Thyroid gland (tissue), 4 donors: Measurements from ENCODE around the gene ZNF699. TPM values are rescaled to one million over a fixed set of nuclear protein-coding genes. Genes with fewer than 3 reads are reported as not detected.

Experiments
- DNase-seq, 2 donors: peaks; one replicate each; pipeline ENCODE4 v3.0.0-alpha.2; 2019
- H3K27ac ChIP-seq, 3 donors: fragments of 200-600 bp; sonication (generic); 1 replicate in 2 of 3; 2 replicates in 1 of 3; pipeline ENCODE4 v1.5.1; 2016 to 2019; ENCODE audit warnings: mild to moderate bottlenecking in 1 of 3, moderate library complexity in 1 of 3
- H3K27me3 ChIP-seq: fragments of 200-600 bp; sonication (generic); one replicate; pipeline ENCODE4 v1.5.1; 2019
- H3K36me3 ChIP-seq, 2 donors: fragments of 200-600 bp; sonication (generic); one replicate each; pipeline ENCODE4 v1.5.1; 2016 to 2019
- H3K4me1 ChIP-seq, 2 donors: fragments of 200-600 bp; sonication (generic); one replicate each; pipeline ENCODE4 v1.5.1; 2017 to 2019
- H3K4me3 ChIP-seq, 3 donors: fragments of 200-600 bp; sonication (generic); replicated peaks in 1 of 3; 1 replicate in 2 of 3; 2 replicates in 1 of 3; pipeline ENCODE4 v1.5.1; 2016; ENCODE audit warnings: mild to moderate bottlenecking in 1 of 3
- H3K9me3 ChIP-seq: fragments of 200-600 bp; sonication (generic); one replicate; pipeline ENCODE4 v1.5.1; 2017
- POLR2A ChIP-seq, 2 donors: fragments of 450-650 bp; IDR thresholded peaks; one replicate each; pipeline ENCODE4 v1.6.1; 2017; ENCODE audit warnings: antibody characterized with exemption in 2 of 2, mild to moderate bottlenecking in 2 of 2, moderate library complexity in 1 of 2
- WGBS, 2 donors: methylation state at CpG; one replicate each; pipeline ENCODE4 v1.1.5; 2017; 5-methylcytosine and 5-hydroxymethylcytosine counted together
- intact Hi-C: fragments of 100-400 bp; cut with DNase I; formaldehyde crosslinking; loops from one replicate; pipeline ENCODE4 v1.15.1; 2023
- total RNA-seq, 4 donors: library from RNA; depleted of rRNA; stranded (reverse); fragments of >200 nt; gene quantifications; one replicate each; pipeline ENCODE4 v1.2.3, GENCODE V29; 2016
- TF ChIP-seq, protein P1 (sequence below), 6 experiments: fragments of 200-600 bp in 3 of 6; fragments of 450-650 bp in 3 of 6; sonication (generic) in 3 of 6; IDR thresholded peaks; one replicate each; pipeline ENCODE4 v1.5.1; 2016 to 2019; ENCODE audit warnings: antibody characterized with exemption in 6 of 6, mild to moderate bottlenecking in 2 of 6, inconsistent platforms in 1 of 6, moderate library complexity in 1 of 6

The ZNF699 gene
- total RNA-seq, 4 donors from 2014 or later: 11.6 to 17.4 (median 13.8) TPM

DNA sequence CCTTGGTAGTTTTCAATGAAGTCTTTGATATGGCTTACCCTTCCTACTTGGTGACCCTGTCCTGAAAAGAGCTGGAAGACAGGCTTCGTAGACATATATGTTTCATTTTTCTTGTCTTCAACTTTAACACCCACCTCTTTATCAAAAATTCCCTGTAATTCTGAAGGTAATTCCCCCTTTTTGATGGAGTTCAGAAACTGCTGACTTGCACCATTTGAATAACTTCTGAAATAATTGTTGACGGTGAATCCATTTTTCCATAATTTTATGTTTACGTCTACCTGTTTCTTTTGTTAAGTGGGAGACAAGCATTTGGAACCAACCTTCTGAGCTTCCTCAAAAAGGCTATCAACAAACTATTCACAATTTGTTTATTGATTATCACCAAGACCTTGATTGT is 38.6 kb upstream of the ZNF699 start:
- H3K36me3 ChIP-seq: peaks cover 6 to 21% of the 10 kb centered on the region in 2 donors
- no peaks in the 10 kb centered on the region for H3K4me1 ChIP-seq
- intact Hi-C loops: loop anchor here (10.0 kb wide), 1 partner anchor 177 kb away; no protein-coding TSS in a partner anchor
- H3K27ac ChIP-seq: no peak overlapping the region
- peaks cover 6% of the 10 kb centered on the region for H3K9me3 ChIP-seq
- no peak for DNase-seq
- no peaks in the 10 kb centered on the region for H3K27me3 ChIP-seq
- 97 to 98% methylated on average over 3 of the region's 3 CpGs for WGBS, 2 donors
- no peak for TF ChIP-seq POLR2A (IDR thresholded peaks at IDR 0.05)
- TF ChIP-seq, protein P1, sequence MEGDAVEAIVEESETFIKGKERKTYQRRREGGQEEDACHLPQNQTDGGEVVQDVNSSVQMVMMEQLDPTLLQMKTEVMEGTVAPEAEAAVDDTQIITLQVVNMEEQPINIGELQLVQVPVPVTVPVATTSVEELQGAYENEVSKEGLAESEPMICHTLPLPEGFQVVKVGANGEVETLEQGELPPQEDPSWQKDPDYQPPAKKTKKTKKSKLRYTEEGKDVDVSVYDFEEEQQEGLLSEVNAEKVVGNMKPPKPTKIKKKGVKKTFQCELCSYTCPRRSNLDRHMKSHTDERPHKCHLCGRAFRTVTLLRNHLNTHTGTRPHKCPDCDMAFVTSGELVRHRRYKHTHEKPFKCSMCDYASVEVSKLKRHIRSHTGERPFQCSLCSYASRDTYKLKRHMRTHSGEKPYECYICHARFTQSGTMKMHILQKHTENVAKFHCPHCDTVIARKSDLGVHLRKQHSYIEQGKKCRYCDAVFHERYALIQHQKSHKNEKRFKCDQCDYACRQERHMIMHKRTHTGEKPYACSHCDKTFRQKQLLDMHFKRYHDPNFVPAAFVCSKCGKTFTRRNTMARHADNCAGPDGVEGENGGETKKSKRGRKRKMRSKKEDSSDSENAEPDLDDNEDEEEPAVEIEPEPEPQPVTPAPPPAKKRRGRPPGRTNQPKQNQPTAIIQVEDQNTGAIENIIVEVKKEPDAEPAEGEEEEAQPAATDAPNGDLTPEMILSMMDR (IDR thresholded peaks at IDR 0.05): no peak
- H3K4me3 ChIP-seq: no peak overlapping the region

DNA sequence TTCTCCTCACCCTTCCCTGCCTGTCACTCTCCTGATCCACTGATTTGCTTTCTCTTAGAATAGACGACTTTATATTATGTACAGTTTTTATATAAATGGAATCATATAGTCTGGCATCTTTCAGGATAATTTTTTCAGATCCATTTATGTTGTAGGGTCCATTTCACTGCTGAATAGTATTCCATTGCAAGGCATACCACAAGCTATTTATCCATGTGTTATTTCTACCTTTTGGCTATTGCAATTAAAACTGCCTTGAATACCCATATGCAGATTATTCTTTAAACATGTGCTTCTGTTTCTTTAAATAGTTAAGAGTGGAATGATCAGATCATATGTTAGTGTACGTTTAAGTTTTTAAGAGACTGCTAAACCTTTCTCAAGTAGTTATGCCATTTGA is 35.4 kb upstream of the ZNF699 start:
- H3K4me3 ChIP-seq: no peak overlapping the region
- no peaks in the 10 kb centered on the region for H3K27me3 ChIP-seq
- intact Hi-C loops: loop anchor here (10.0 kb wide), 1 partner anchor 180 kb away; no protein-coding TSS in a partner anchor
- H3K4me1 ChIP-seq: no peaks in the 10 kb centered on the region
- no peak overlapping the region for H3K27ac ChIP-seq
- peaks cover 16% of the 10 kb centered on the region for H3K9me3 ChIP-seq
- peaks cover 31 to 38% of the 10 kb centered on the region in 2 donors for H3K36me3 ChIP-seq
- no peak for DNase-seq
- TF ChIP-seq, protein P1 (IDR thresholded peaks at IDR 0.05): no peak
- TF ChIP-seq POLR2A (IDR thresholded peaks at IDR 0.05): no peak
- 94 to 96% methylated on average over 2 of the region's 2 CpGs for WGBS, 2 donors

GRCh38 chr19:9342610-9343304 is 33.1 kb upstream of the ZNF699 start:
- Histone ChIP-seq H3K27ac (no peak overlapping the region), H3K9me3 (peaks cover 16% of the 10 kb centered on the region), H3K4me3 (no peak overlapping the region), H3K4me1 (no peaks in the 10 kb centered on the region), H3K27me3 (no peaks in the 10 kb centered on the region), H3K36me3 (peaks cover 45 to 54% of the 10 kb centered on the region in 2 donors)
- no peak for DNase-seq
- TF ChIP-seq, protein P1 (IDR thresholded peaks at IDR 0.05): no peak
- TF ChIP-seq POLR2A (IDR thresholded peaks at IDR 0.05): no peak
- intact Hi-C loops: loop anchor here (10.0 kb wide), 1 partner anchor 182 kb away; no protein-coding TSS in a partner anchor
- 95 to 96% methylated on average over 6 of the region's 6 CpGs for WGBS, 2 donors

DNA sequence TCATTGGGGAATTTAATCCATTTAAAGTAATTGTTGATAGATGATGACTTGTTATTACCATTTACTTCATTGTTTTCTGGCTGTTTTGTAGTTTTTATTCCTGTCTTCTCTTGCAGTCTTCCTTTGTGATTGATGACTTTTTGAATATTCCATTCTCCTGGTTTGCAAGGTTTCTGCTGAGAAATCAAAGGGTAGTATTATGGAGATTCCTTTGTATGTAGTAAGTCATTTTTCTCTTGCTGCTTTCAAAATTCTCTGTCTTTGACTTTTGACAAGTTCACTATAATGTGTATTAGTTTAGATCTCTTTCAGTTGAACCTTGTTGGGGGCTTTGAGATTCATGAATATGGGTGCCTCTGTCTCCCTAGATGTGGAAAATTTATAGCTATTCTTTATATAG is 20.4 kb upstream of the ZNF699 start:
- no peak overlapping the region for H3K27ac ChIP-seq
- no peaks in the 10 kb centered on the region for H3K27me3 ChIP-seq
- peaks cover 0 to under 1% of the 10 kb centered on the region in 2 donors for H3K4me1 ChIP-seq
- intact Hi-C loops: loop anchor here (10.0 kb wide), 1 partner anchor 465 kb away; no protein-coding TSS in a partner anchor
- H3K9me3 ChIP-seq: no peaks in the 10 kb centered on the region
- DNase-seq: no peak
- TF ChIP-seq POLR2A (IDR thresholded peaks at IDR 0.05): no peak
- TF ChIP-seq, protein P1 (IDR thresholded peaks at IDR 0.05): no peak
- peaks cover 4 to 15% of the 10 kb centered on the region in 2 donors for H3K36me3 ChIP-seq
- no peak overlapping the region for H3K4me3 ChIP-seq

DNA sequence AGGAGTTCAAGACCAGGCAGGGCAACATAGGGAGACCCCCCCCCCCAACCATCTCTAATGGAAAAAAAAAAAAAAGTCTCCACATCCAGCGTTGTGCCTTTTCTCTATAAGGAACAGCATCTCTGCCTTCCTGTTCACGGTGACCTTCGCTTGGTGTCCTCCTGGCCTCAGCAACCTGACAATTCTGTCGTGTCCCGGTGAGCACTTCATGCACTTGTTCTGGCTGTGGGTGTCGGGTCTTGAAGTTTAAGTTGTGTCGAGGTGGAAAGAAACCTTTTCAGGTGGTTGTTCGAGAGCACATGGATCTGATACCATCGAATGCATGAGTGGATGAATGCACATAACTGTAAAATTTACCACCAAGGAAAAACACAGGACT is 14.9 kb upstream of the ZNF699 start:
- Histone ChIP-seq H3K36me3 (peaks cover 0 to 2% of the 10 kb centered on the region in 2 donors), H3K9me3 (no peaks in the 10 kb centered on the region), H3K4me1 (peaks cover 0 to 12% of the 10 kb centered on the region in 2 donors), H3K4me3 (peak overlapping the region; percentile 57 to 68 (median 58)), H3K27ac (peak overlapping the region; percentile 76 to 85 (median 84)), H3K27me3 (no peaks in the 10 kb centered on the region)
- WGBS, 2 donors: 38 to 48% methylated on average over 9 of the region's 9 CpGs
- TF ChIP-seq, protein P1 (IDR thresholded peaks at IDR 0.05): no peak
- no peak for TF ChIP-seq POLR2A (IDR thresholded peaks at IDR 0.05)
- DNase-seq: no peak
- intact Hi-C loops: loop anchor here (10.0 kb wide), 1 partner anchor 470 kb away; no protein-coding TSS in a partner anchor
